VCaP (cell line): ENCODE measurements around the gene MGAT3.

Experiments used
- H3K27ac ChIP-seq: fragments of 450-650 bp; 2 replicates; pipeline ENCODE4 v1.5.1; 2017
- CTCF ChIP-seq: fragments of 450-650 bp; conservative IDR thresholded peaks from 2 replicates; pipeline ENCODE4 v1.5.1; 2017; ENCODE audit warnings: mild to moderate bottlenecking, moderate library complexity

Gene MGAT3

GRCh38 chr22:39475902-39476301, 19.1 kb downstream of the MGAT3 start:
- H3K27ac ChIP-seq, result no peak overlapping the region
- no peak for TF ChIP-seq CTCF

GRCh38 chr22:39476664-39477063, 19.9 kb downstream of the MGAT3 start:
- TF ChIP-seq CTCF, result no peak
- H3K27ac ChIP-seq, result no peak overlapping the region

GRCh38 chr22:39477542-39477941, 20.7 kb downstream of the MGAT3 start:
- TF ChIP-seq CTCF, result no peak
- H3K27ac ChIP-seq, result no peak overlapping the region

- H3K27ac ChIP-seq, result no peak overlapping the region
- no peak for TF ChIP-seq CTCF
Observed at GRCh38 chr22:39478441-39478850, 21.6 kb downstream of the MGAT3 start.

GRCh38 chr22:39479254-39479653, 22.4 kb downstream of the MGAT3 start:
- no peak for TF ChIP-seq CTCF
- no peak overlapping the region for H3K27ac ChIP-seq

GRCh38 chr22:39480557-39480956, 23.7 kb downstream of the MGAT3 start:
- TF ChIP-seq CTCF, result no peak
- no peak overlapping the region for H3K27ac ChIP-seq

- no peak for TF ChIP-seq CTCF
- no peak overlapping the region for H3K27ac ChIP-seq
Observed at GRCh38 chr22:39481054-39481453, 24.2 kb downstream of the MGAT3 start.

- no peak for TF ChIP-seq CTCF
- no peak overlapping the region for H3K27ac ChIP-seq
Observed at GRCh38 chr22:39481595-39481994, 24.8 kb downstream of the MGAT3 start.
